GM06990 (cell line): ENCODE measurements around the gene JAK3.
"Not testable (repeated sequence)": the region's sequence is repeated elsewhere in the genome, so short reads cannot be mapped to it uniquely, and the experiment has no call there.

Experiments
- DNase-seq: peaks from one replicate; pipeline ENCODE4 v3.0.0-alpha.2; 2011; ENCODE audit not compliant: insufficient read length; ENCODE audit errors: extremely low read depth
- H3K27me3 ChIP-seq: replicated peaks from 2 replicates; pipeline ENCODE4 v1.6.0; 2011; ENCODE audit warnings: low read length; ENCODE audit not compliant: control insufficient read depth, insufficient read depth
- H3K36me3 ChIP-seq: 2 replicates; pipeline ENCODE4 v1.5.1; 2011; ENCODE audit warnings: low read length; ENCODE audit not compliant: control insufficient read depth, insufficient read depth
- H3K4me3 ChIP-seq: replicated peaks from 2 replicates; pipeline ENCODE4 v1.5.1; 2011; ENCODE audit warnings: low read depth, mild to moderate bottlenecking, control low read depth, low read length
- CTCF ChIP-seq: IDR thresholded peaks from 2 replicates; pipeline ENCODE4 v1.5.1; 2011; ENCODE audit warnings: low read length, control low read depth, mild to moderate bottlenecking, inconsistent platforms; ENCODE audit not compliant: insufficient read depth, poor library complexity, severe bottlenecking

The JAK3 gene

GRCh38 chr19:17794412-17794730, 53.4 kb downstream of the JAK3 start:
- TF ChIP-seq CTCF = no peak
- no peaks in the 10 kb centered on the region for H3K36me3 ChIP-seq
- DNase-seq = no peak
- no peaks in the 10 kb centered on the region; the same call in 1 of the 2 replicates for H3K27me3 ChIP-seq
- H3K4me3 ChIP-seq = no peak overlapping the region

GRCh38 chr19:17790059-17790780, 57.6 kb downstream of the JAK3 start:
- peaks cover 3% of the 10 kb centered on the region for H3K36me3 ChIP-seq
- H3K4me3 ChIP-seq = no peak overlapping the region
- no peak for TF ChIP-seq CTCF
- DNase-seq = no peak
- no peaks in the 10 kb centered on the region; the same call in 1 of the 2 replicates for H3K27me3 ChIP-seq

GRCh38 chr19:17788632-17789031, 59.1 kb downstream of the JAK3 start:
- Histone ChIP-seq H3K27me3 (no peaks in the 10 kb centered on the region), H3K36me3 (peaks cover 11% of the 10 kb centered on the region), H3K4me3 (no peak overlapping the region)
- DNase-seq = no peak
- no peak for TF ChIP-seq CTCF

GRCh38 chr19:17787274-17787913, 60.4 kb downstream of the JAK3 start:
- Histone ChIP-seq H3K4me3 (no peak overlapping the region), H3K27me3 (no peaks in the 10 kb centered on the region), H3K36me3 (peaks cover 11% of the 10 kb centered on the region)
- DNase-seq = no peak
- no peak for TF ChIP-seq CTCF

- peak; percentile 72 for TF ChIP-seq CTCF
- peak; percentile 53 for DNase-seq
- Histone ChIP-seq H3K27me3 (no peaks in the 10 kb centered on the region), H3K4me3 (no peak overlapping the region), H3K36me3 (peaks cover 11% of the 10 kb centered on the region)
Measured at GRCh38 chr19:17784201-17785008, 63.4 kb downstream of the JAK3 start.

GRCh38 chr19:17783721-17784120, 64.1 kb downstream of the JAK3 start:
- not testable (repeated sequence) for H3K4me3 ChIP-seq, DNase-seq, H3K27me3 ChIP-seq
- peaks cover 11% of the 10 kb centered on the region for H3K36me3 ChIP-seq
